Spleen (tissue), 7 donors: ENCODE results near the gene ZAR1.

Experiments used
- POLR2A ChIP-seq, 3 donors: fragments of 450-650 bp; IDR thresholded peaks; one replicate each; pipeline ENCODE4 v1.5.1; 2017; ENCODE audit warnings: antibody characterized with exemption in 3 of 3, mild to moderate bottlenecking in 1 of 3
- POLR2AphosphoS5 ChIP-seq, 3 donors: sonication (generic); formaldehyde crosslinking; IDR thresholded peaks; one replicate each; pipeline ENCODE4 v1.5.1; 2017; ENCODE audit warnings: antibody characterized with exemption in 3 of 3
- TF ChIP-seq, protein P1 (sequence below), 11 experiments: fragments of 200-600 bp in 7 of 11; fragments of 450-650 bp in 4 of 11; sonication (generic) in 4 of 11; IDR thresholded peaks in 8 of 11; conservative IDR thresholded peaks in 3 of 11; 1 replicate in 7 of 11; 2 replicates in 4 of 11; pipeline versions ENCODE4 v1.4.0 to v1.8.0; 2016 to 2021; ENCODE audit warnings: antibody characterized with exemption in 11 of 11, inconsistent platforms in 4 of 11, mild to moderate bottlenecking in 1 of 11
- donor health status: DM: no; HTN: no; CAD: no; lungs with moderate emphysema.
- donor health status: DM: no; HTN: no; CAD: no.
- donor health status: DM: no; HTN: no; CAD: no.

GRCh38 chr4:48506716-48507115, 16.7 kb downstream of the ZAR1 start:
- TF ChIP-seq, protein P1, sequence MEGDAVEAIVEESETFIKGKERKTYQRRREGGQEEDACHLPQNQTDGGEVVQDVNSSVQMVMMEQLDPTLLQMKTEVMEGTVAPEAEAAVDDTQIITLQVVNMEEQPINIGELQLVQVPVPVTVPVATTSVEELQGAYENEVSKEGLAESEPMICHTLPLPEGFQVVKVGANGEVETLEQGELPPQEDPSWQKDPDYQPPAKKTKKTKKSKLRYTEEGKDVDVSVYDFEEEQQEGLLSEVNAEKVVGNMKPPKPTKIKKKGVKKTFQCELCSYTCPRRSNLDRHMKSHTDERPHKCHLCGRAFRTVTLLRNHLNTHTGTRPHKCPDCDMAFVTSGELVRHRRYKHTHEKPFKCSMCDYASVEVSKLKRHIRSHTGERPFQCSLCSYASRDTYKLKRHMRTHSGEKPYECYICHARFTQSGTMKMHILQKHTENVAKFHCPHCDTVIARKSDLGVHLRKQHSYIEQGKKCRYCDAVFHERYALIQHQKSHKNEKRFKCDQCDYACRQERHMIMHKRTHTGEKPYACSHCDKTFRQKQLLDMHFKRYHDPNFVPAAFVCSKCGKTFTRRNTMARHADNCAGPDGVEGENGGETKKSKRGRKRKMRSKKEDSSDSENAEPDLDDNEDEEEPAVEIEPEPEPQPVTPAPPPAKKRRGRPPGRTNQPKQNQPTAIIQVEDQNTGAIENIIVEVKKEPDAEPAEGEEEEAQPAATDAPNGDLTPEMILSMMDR (IDR thresholded peaks at IDR 0.05 in 8 of 11, conservative IDR thresholded peaks at IDR 0.05 in 3 of 11) = no peak
- no peak for TF ChIP-seq POLR2A (IDR thresholded peaks at IDR 0.05)
- TF ChIP-seq POLR2AphosphoS5 (IDR thresholded peaks at IDR 0.05) = no peak
